Stomach (tissue), 9 donors: ENCODE measurements around the gene IPO5. TPM values are rescaled to one million over a fixed set of nuclear protein-coding genes. Genes with fewer than 3 reads are reported as not detected.

ENCODE experiments used
- DNase-seq, 2 donors: peaks; one replicate each; pipeline versions ENCODE4 v3.0.0 to v3.0.0-alpha.2; 2013 to 2019
- H3K27ac ChIP-seq, 5 donors: fragments of 200-600 bp in 4 of 5; sonication (generic) in 4 of 5; one replicate each; pipeline ENCODE4 v1.5.1; 2013 to 2019; ENCODE audit warnings: mild to moderate bottlenecking in 1 of 5, moderate library complexity in 1 of 5
- H3K27me3 ChIP-seq, 3 donors: fragments of 200-600 bp; sonication (generic); one replicate each; pipeline ENCODE4 v1.5.1; 2017 to 2019; ENCODE audit warnings: mixed run types in 1 of 3
- H3K36me3 ChIP-seq, 4 donors: fragments of 200-600 bp; sonication (generic); 1 replicate in 3 of 4; 2 replicates in 1 of 4; pipeline ENCODE4 v1.5.1; 2016 to 2019
- H3K4me1 ChIP-seq, 4 donors: fragments of 200-600 bp; sonication (generic); one replicate each; pipeline ENCODE4 v1.5.1; 2016 to 2019
- H3K4me3 ChIP-seq, 4 donors: fragments of 200-600 bp; sonication (generic) in 3 of 4; one replicate each; pipeline ENCODE4 v1.5.1; 2016 to 2019; ENCODE audit warnings: mild to moderate bottlenecking in 1 of 4
- H3K9me3 ChIP-seq, 4 donors: fragments of 200-600 bp; sonication (generic); one replicate each; pipeline ENCODE4 v1.5.1; 2016 to 2019
- CTCF ChIP-seq, 7 experiments: fragments of 450-650 bp in 4 of 7; fragments of 200-600 bp in 3 of 7; sonication (generic) in 3 of 7; IDR thresholded peaks; one replicate each; pipeline ENCODE4 v1.5.1; 2016 to 2019; ENCODE audit warnings: antibody characterized with exemption in 7 of 7, control low read depth in 2 of 7, mild to moderate bottlenecking in 1 of 7
- EP300 ChIP-seq: sonication (generic); formaldehyde crosslinking; IDR thresholded peaks from one replicate; pipeline ENCODE4 v1.6.1; 2017; ENCODE audit warnings: antibody characterized with exemption
- POLR2A ChIP-seq, 4 donors: fragments of 450-650 bp; IDR thresholded peaks; one replicate each; pipeline ENCODE4 v1.6.1; 2016; ENCODE audit warnings: antibody characterized with exemption in 4 of 4, control low read depth in 2 of 4, mild to moderate bottlenecking in 1 of 4, moderate library complexity in 1 of 4
- POLR2AphosphoS5 ChIP-seq, 3 donors: sonication (generic); formaldehyde crosslinking; IDR thresholded peaks; one replicate each; pipeline ENCODE4 v1.6.1; 2016; ENCODE audit warnings: antibody characterized with exemption in 3 of 3
- WGBS, 5 donors: extraction: QIAGEN DNeasy Blood & Tissue Kit in 3 of 5; methylation state at CpG; one replicate each; pipeline versions ENCODE4 v1.1.5 to v1.1.7; 2013 to 2018; 5-methylcytosine and 5-hydroxymethylcytosine counted together
- intact Hi-C: fragments of 100-400 bp; cut with DNase I; formaldehyde crosslinking; loops from one replicate; pipeline ENCODE4 v1.15.1; 2023; ENCODE audit warnings: low total_unique reads
- polyA plus RNA-seq, 3 donors: library from polyadenylated mRNA; stranded (reverse); fragments of 200-250 nt; gene quantifications; one replicate each; pipeline ENCODE4 v1.2.3, GENCODE V29; 2013
- total RNA-seq, 5 donors: library from RNA; depleted of rRNA; stranded (reverse); fragments of >200 nt; gene quantifications; one replicate each; pipeline versions ENCODE4 v1.1.0 to v1.2.3, GENCODE V29; 2014 to 2016
- donor health status: healthy with polysubstance abuse.
- donor health status: Bipolar disorder and iron deficiency.
- donor health status: healthy.

Gene IPO5
- total and polyA plus RNA-seq, 8 donors = 24.7 to 236 (median 60.1) TPM

- intact Hi-C loops = no loop called here
- peak in 1 of 2 donors; percentile 12 for DNase-seq
- Histone ChIP-seq H3K4me3 (peak overlapping the region in 1 of 4 donors; percentile 87), H3K27ac (peak overlapping the region in 2 of 5 donors; percentile 93 to 99), H3K9me3 (no peaks in the 10 kb centered on the region), H3K36me3 (no peaks in the 10 kb centered on the region), H3K27me3 (no peaks in the 10 kb centered on the region), H3K4me1 (peaks cover 16 to 40% (median 31%) of the 10 kb centered on the region in 4 donors)
- TF ChIP-seq POLR2A (IDR thresholded peaks at IDR 0.05) (no peak), EP300 (no peak), POLR2AphosphoS5 (IDR thresholded peaks at IDR 0.05) (no peak), CTCF (IDR thresholded peaks at IDR 0.05) (no peak)
- WGBS, 5 donors = 22 to 41% (median 32%) methylated on average over 2 of the region's 2 CpGs
Observed at GRCh38 chr13:97974773-97975172, 21.3 kb downstream of the IPO5 start.

GRCh38 chr13:97975280-97975847 is 21.9 kb downstream of the IPO5 start:
- H3K27ac ChIP-seq = peak overlapping the region; percentile 93 to 99 (median 98)
- peaks cover 18 to 41% (median 32%) of the 10 kb centered on the region in 4 donors for H3K4me1 ChIP-seq
- 15 to 22% (median 17%) methylated on average over 18 to 20 of the region's 20 CpGs for WGBS, 5 donors
- no peaks in the 10 kb centered on the region for H3K9me3 ChIP-seq
- no peaks in the 10 kb centered on the region for H3K27me3 ChIP-seq
- no peaks in the 10 kb centered on the region for H3K36me3 ChIP-seq
- no peak for TF ChIP-seq EP300
- TF ChIP-seq POLR2AphosphoS5 (IDR thresholded peaks at IDR 0.05) = no peak
- no peak for TF ChIP-seq CTCF (IDR thresholded peaks at IDR 0.05)
- no peak for TF ChIP-seq POLR2A (IDR thresholded peaks at IDR 0.05)
- intact Hi-C loops = no loop called here
- DNase-seq = no peak
- peak overlapping the region; percentile 77 to 92 (median 89) for H3K4me3 ChIP-seq

- Histone ChIP-seq H3K36me3 (no peaks in the 10 kb centered on the region), H3K9me3 (no peaks in the 10 kb centered on the region), H3K27ac (peak overlapping the region; percentile 93 to 99 (median 98)), H3K4me3 (peak overlapping the region; percentile 77 to 92 (median 89)), H3K4me1 (peaks cover 20 to 47% (median 35%) of the 10 kb centered on the region in 4 donors), H3K27me3 (no peaks in the 10 kb centered on the region)
- TF ChIP-seq CTCF (IDR thresholded peaks at IDR 0.05) = peak in 1 of 7 experiments; percentile 12
- no peak for TF ChIP-seq POLR2A (IDR thresholded peaks at IDR 0.05)
- peak; percentile 84 to 94 (median 88) for TF ChIP-seq POLR2AphosphoS5 (IDR thresholded peaks at IDR 0.05)
- no peak for TF ChIP-seq EP300
- intact Hi-C loops = no loop called here
- WGBS, 5 donors = 0 to 2% (median 1%) methylated on average over 13 to 83 of the region's 84 CpGs
- peak; percentile 94 to 98 for DNase-seq
Observed at GRCh38 chr13:97975848-97976609, 22.6 kb downstream of the IPO5 start.

- intact Hi-C loops = no loop called here
- Histone ChIP-seq H3K27me3 (no peaks in the 10 kb centered on the region), H3K4me1 (peaks cover 20 to 55% (median 38%) of the 10 kb centered on the region in 4 donors), H3K4me3 (peak overlapping the region; percentile 77 to 92 (median 89)), H3K36me3 (no peaks in the 10 kb centered on the region), H3K9me3 (no peaks in the 10 kb centered on the region), H3K27ac (peak overlapping the region; percentile 93 to 99 (median 98))
- DNase-seq = no peak
- 0 to 1% (median 0%) methylated on average over 8 to 79 of the region's 79 CpGs for WGBS, 5 donors
- TF ChIP-seq EP300 (no peak), CTCF (IDR thresholded peaks at IDR 0.05) (no peak), POLR2A (IDR thresholded peaks at IDR 0.05) (no peak), POLR2AphosphoS5 (IDR thresholded peaks at IDR 0.05) (no peak)
Observed at GRCh38 chr13:97976610-97977521, 23.4 kb downstream of the IPO5 start.
